Stimulated activated CD4-positive, alpha-beta T cell treated with anti-CD3 and anti-CD28 coated beads, Interleukin-1b, Interleukin-23, amount 100 ng/mL, for 1 hour (primary cell): ENCODE results near the gene PPP1R15B.
"Not testable (repeated sequence)": the region's sequence is repeated elsewhere in the genome, so short reads cannot be mapped to it uniquely, and the experiment has no call there.

Experiments used
- DNase-seq, 2 donors: peaks; one replicate each; pipeline ENCODE4 v3.0.0-alpha.2; 2020; ENCODE audit warnings: low read depth in 2 of 2

PPP1R15B gene

GRCh38 chr1:204443871-204444581 lies 32.4 kb upstream of the PPP1R15B start:
- no peak for DNase-seq

GRCh38 chr1:204443260-204443619 lies 31.6 kb upstream of the PPP1R15B start:
- DNase-seq = no peak

- no peak for DNase-seq
These were observed 31.0 kb upstream of the PPP1R15B start for GRCh38 chr1:204442376-204443259.

GRCh38 chr1:204441558-204441957 lies 29.9 kb upstream of the PPP1R15B start:
- no peak for DNase-seq

- DNase-seq = no peak
These were observed 28.2 kb upstream of the PPP1R15B start for GRCh38 chr1:204439621-204440375.

GRCh38 chr1:204438628-204439027 lies 27.0 kb upstream of the PPP1R15B start:
- no peak for DNase-seq

- no peak for DNase-seq
These were observed 26.4 kb upstream of the PPP1R15B start for GRCh38 chr1:204437796-204438570.

- no peak for DNase-seq
These were observed 24.3 kb upstream of the PPP1R15B start for GRCh38 chr1:204435872-204436271.

- DNase-seq = no peak
These were observed 23.8 kb upstream of the PPP1R15B start for GRCh38 chr1:204435381-204435831.

GRCh38 chr1:204434116-204434755 lies 22.6 kb upstream of the PPP1R15B start:
- DNase-seq = no peak

GRCh38 chr1:204432708-204433107 lies 21.1 kb upstream of the PPP1R15B start:
- no peak for DNase-seq

GRCh38 chr1:204431310-204432184 lies 19.9 kb upstream of the PPP1R15B start:
- DNase-seq = peak; percentile 56 to 73

- DNase-seq = no peak
These were observed 18.1 kb upstream of the PPP1R15B start for GRCh38 chr1:204429746-204430145.

- no peak for DNase-seq
These were observed 15.5 kb upstream of the PPP1R15B start for GRCh38 chr1:204426971-204427701.

GRCh38 chr1:204426474-204426873 lies 14.9 kb upstream of the PPP1R15B start:
- DNase-seq = no peak

GRCh38 chr1:204426035-204426436 lies 14.4 kb upstream of the PPP1R15B start:
- DNase-seq = no peak

- no peak for DNase-seq
These were observed 13.0 kb upstream of the PPP1R15B start for GRCh38 chr1:204424621-204425020.

- DNase-seq = not testable (repeated sequence)
These were observed 10.6 kb upstream of the PPP1R15B start for GRCh38 chr1:204422061-204422705.

GRCh38 chr1:204421441-204421840 lies 9.8 kb upstream of the PPP1R15B start:
- DNase-seq = no peak
